SIG-M5 treated with dmso at 0.1 percent for 504 hours (cell line): ENCODE data around the gene LHCGR.
"Not testable (repeated sequence)": the region's sequence is repeated elsewhere in the genome, so short reads cannot be mapped to it uniquely, and the experiment has no call there.

Source experiments
- DNase-seq: peaks from one replicate; lab custom pipeline; 2025; ENCODE audit not compliant: unreplicated experiment; lab: John Stamatoyannopoulos, UW

The LHCGR gene

GRCh38 chr2:48711343-48711742, 44.2 kb downstream of the LHCGR start:
- no peak for DNase-seq

GRCh38 chr2:48709096-48710034, 46.2 kb downstream of the LHCGR start:
- no peak for DNase-seq

- no peak for DNase-seq
Observed at GRCh38 chr2:48707466-48707865, 48.1 kb downstream of the LHCGR start.

GRCh38 chr2:48703621-48704020, 51.9 kb downstream of the LHCGR start:
- not testable (repeated sequence) for DNase-seq

- DNase-seq, result no peak
Observed at GRCh38 chr2:48699348-48699930, 56.1 kb downstream of the LHCGR start.

- no peak for DNase-seq
Observed at GRCh38 chr2:48696881-48697280, 58.6 kb downstream of the LHCGR start.

GRCh38 chr2:48695991-48696390, 59.5 kb downstream of the LHCGR start:
- DNase-seq, result no peak

- DNase-seq, result no peak
Observed at GRCh38 chr2:48694149-48694548, 61.4 kb downstream of the LHCGR start.

GRCh38 chr2:48693645-48694044, 61.9 kb downstream of the LHCGR start:
- DNase-seq, result no peak

- no peak for DNase-seq
Observed at GRCh38 chr2:48693066-48693465, 62.5 kb downstream of the LHCGR start.

- DNase-seq, result no peak
Observed at GRCh38 chr2:48691935-48692691, 63.4 kb downstream of the LHCGR start.

- DNase-seq, result no peak
Observed at GRCh38 chr2:48685126-48685525, 70.4 kb downstream of the LHCGR start.

- no peak for DNase-seq
Observed at GRCh38 chr2:48677450-48677849, 78.1 kb downstream of the LHCGR start.

GRCh38 chr2:48674933-48675332, 80.6 kb downstream of the LHCGR start:
- no peak for DNase-seq

GRCh38 chr2:48673581-48673980, 81.9 kb downstream of the LHCGR start:
- no peak for DNase-seq

GRCh38 chr2:48668992-48669391, 86.5 kb downstream of the LHCGR start:
- DNase-seq, result no peak

GRCh38 chr2:48651158-48651790, 104.2 kb downstream of the LHCGR start:
- no peak for DNase-seq

- DNase-seq, result no peak
Observed at GRCh38 chr2:48638261-48638660, 117.3 kb downstream of the LHCGR start.
